Left lung (tissue), 10 donors: ENCODE data around the gene ZNF383. TPM values are rescaled to one million over a fixed set of nuclear protein-coding genes. Genes with fewer than 3 reads are reported as not detected.

Experiments
- ATAC-seq: fragments of 200-7000 bp; cut with Tn5 transposase; one replicate; pipeline ENCODE4 v1.9.1; 2020; ENCODE audit warnings: moderate library complexity
- DNase-seq, 4 donors: peaks; one replicate each; pipeline ENCODE4 v3.0.0-alpha.2; 2013 to 2020
- H3K27ac ChIP-seq, 2 donors: fragments of 200-600 bp; sonication (generic) in 1 of 2; one replicate each; pipeline versions ENCODE4 v1.5.0 to v1.8.0; 2020 to 2021
- H3K27me3 ChIP-seq, 2 donors: fragments of 200-600 bp; sonication (generic) in 1 of 2; one replicate each; pipeline versions ENCODE4 v1.5.0 to v1.8.0; 2020 to 2021
- H3K36me3 ChIP-seq, 2 donors: fragments of 200-600 bp; sonication (generic) in 1 of 2; one replicate each; pipeline versions ENCODE4 v1.5.0 to v1.8.0; 2020 to 2021
- H3K4me1 ChIP-seq, 2 donors: fragments of 200-600 bp; one replicate each; pipeline ENCODE4 v1.8.0; 2021
- H3K4me3 ChIP-seq, 2 donors: fragments of 200-600 bp; sonication (generic) in 1 of 2; one replicate each; pipeline versions ENCODE4 v1.5.0 to v1.8.0; 2020 to 2021; ENCODE audit warnings: mild to moderate bottlenecking in 1 of 2
- H3K9me3 ChIP-seq, 2 donors: fragments of 200-600 bp; sonication (generic) in 1 of 2; one replicate each; pipeline versions ENCODE4 v1.5.0 to v1.8.0; 2020 to 2021
- CTCF ChIP-seq, 2 donors: fragments of 200-600 bp; sonication (generic) in 1 of 2; IDR thresholded peaks; one replicate each; pipeline versions ENCODE4 v1.5.0 to v1.8.0; 2021; ENCODE audit warnings: antibody characterized with exemption in 2 of 2
- intact Hi-C, 2 donors: fragments of 100-400 bp; cut with DNase I; formaldehyde crosslinking; loops; one replicate each; pipeline versions ENCODE4 v1.11.2 to v1.14.2; 2022
- polyA plus RNA-seq, 6 donors: library from polyadenylated mRNA; unstranded; fragments of 120-200 nt; gene quantifications; one replicate each; pipeline ENCODE4 v1.2.1, GENCODE V29; 2013; ENCODE audit not compliant: insufficient read length in 6 of 6
- total RNA-seq, 2 donors: library from RNA; stranded (reverse); fragmentation: NEBNext Ultra II Directional; extraction: Animal tissue kit (Norgen Biotek cat#: 25700); gene quantifications; one replicate each; pipeline ENCODE4 v1.2.1, GENCODE V29; 2021
- donor health status: DM: no; HTN: yes; CAD: no.
- donor health status: DM: no; HTN: no; CAD: no.

The ZNF383 gene
- total and polyA plus RNA-seq, 8 donors, result 5.5 to 19.2 (median 15.5) TPM

GRCh38 chr19:37197768-37198167 lies 20.2 kb upstream of the ZNF383 start:
- Histone ChIP-seq H3K9me3 (peaks cover 0 to 91% of the 10 kb centered on the region in 2 donors), H3K27ac (no peak overlapping the region), H3K27me3 (no peaks in the 10 kb centered on the region), H3K4me1 (no peaks in the 10 kb centered on the region), H3K4me3 (no peak overlapping the region), H3K36me3 (peaks cover 0 to 100% of the 10 kb centered on the region in 2 donors)
- TF ChIP-seq CTCF (IDR thresholded peaks at IDR 0.05), result no peak
- no peak for DNase-seq
- no peak for ATAC-seq
- intact Hi-C loops, result no loop called here

GRCh38 chr19:37217480-37217774 lies 587 bp upstream of the ZNF383 start:
- TF ChIP-seq CTCF (IDR thresholded peaks at IDR 0.05), result no peak
- Histone ChIP-seq H3K27ac (peak overlapping the region; percentile 86 to 91), H3K9me3 (peaks cover 0 to 12% of the 10 kb centered on the region in 2 donors), H3K36me3 (peaks cover 0 to 32% of the 10 kb centered on the region in 2 donors), H3K27me3 (no peaks in the 10 kb centered on the region), H3K4me1 (peaks cover 15 to 16% of the 10 kb centered on the region in 2 donors), H3K4me3 (peak overlapping the region; percentile 53 to 68)
- DNase-seq (no peak), ATAC-seq (no peak)
- intact Hi-C loops, result no loop called here

- TF ChIP-seq CTCF (IDR thresholded peaks at IDR 0.05), result no peak
- H3K4me1 ChIP-seq, result peaks cover 15 to 16% of the 10 kb centered on the region in 2 donors
- peaks cover 0 to 38% of the 10 kb centered on the region in 2 donors for H3K36me3 ChIP-seq
- peak overlapping the region; percentile 53 to 68 for H3K4me3 ChIP-seq
- intact Hi-C loops, result no loop called here
- peak overlapping the region; percentile 86 to 91 for H3K27ac ChIP-seq
- no peak for DNase-seq
- H3K9me3 ChIP-seq, result peaks cover 0 to 21% of the 10 kb centered on the region in 2 donors
- H3K27me3 ChIP-seq, result no peaks in the 10 kb centered on the region
- peak; percentile 3 for ATAC-seq
These were observed 550 bp downstream of the ZNF383 start for GRCh38 chr19:37218592-37218935.

GRCh38 chr19:37220383-37220782 lies 2.4 kb downstream of the ZNF383 start:
- no peak for TF ChIP-seq CTCF (IDR thresholded peaks at IDR 0.05)
- peaks cover 15 to 16% of the 10 kb centered on the region in 2 donors for H3K4me1 ChIP-seq
- peaks cover 0 to 54% of the 10 kb centered on the region in 2 donors for H3K36me3 ChIP-seq
- H3K27ac ChIP-seq, result no peak overlapping the region
- ATAC-seq (no peak), DNase-seq (no peak)
- no peak overlapping the region for H3K4me3 ChIP-seq
- no peaks in the 10 kb centered on the region for H3K27me3 ChIP-seq
- intact Hi-C loops, result no loop called here
- peaks cover 0 to 39% of the 10 kb centered on the region in 2 donors for H3K9me3 ChIP-seq

- ATAC-seq, result no peak
- Histone ChIP-seq H3K4me1 (peaks cover 15 to 16% of the 10 kb centered on the region in 2 donors), H3K27me3 (no peaks in the 10 kb centered on the region), H3K4me3 (no peak overlapping the region), H3K9me3 (peaks cover 0 to 46% of the 10 kb centered on the region in 2 donors), H3K36me3 (peaks cover 0 to 62% of the 10 kb centered on the region in 2 donors), H3K27ac (no peak overlapping the region)
- TF ChIP-seq CTCF (IDR thresholded peaks at IDR 0.05), result no peak
- DNase-seq, result no peak
- intact Hi-C loops, result no loop called here
These were observed 3.1 kb downstream of the ZNF383 start for GRCh38 chr19:37221136-37221535.
